GM10266 (cell line): Measurements from ENCODE around the gene THSD4.

ENCODE experiments used
- DNase-seq: peaks from one replicate; pipeline ENCODE4 v3.0.0; 2012; ENCODE audit errors: extremely low spot score
- CTCF ChIP-seq: IDR thresholded peaks from 2 replicates; pipeline ENCODE4 v1.5.1; 2012; ENCODE audit warnings: mild to moderate bottlenecking, low read depth; ENCODE audit not compliant: control insufficient read depth, insufficient read depth; ENCODE audit errors: missing control alignments

THSD4 gene

GRCh38 chr15:71329497-71330260, 214.4 kb downstream of the THSD4 start:
- TF ChIP-seq CTCF = no peak
- DNase-seq = no peak

DNA sequence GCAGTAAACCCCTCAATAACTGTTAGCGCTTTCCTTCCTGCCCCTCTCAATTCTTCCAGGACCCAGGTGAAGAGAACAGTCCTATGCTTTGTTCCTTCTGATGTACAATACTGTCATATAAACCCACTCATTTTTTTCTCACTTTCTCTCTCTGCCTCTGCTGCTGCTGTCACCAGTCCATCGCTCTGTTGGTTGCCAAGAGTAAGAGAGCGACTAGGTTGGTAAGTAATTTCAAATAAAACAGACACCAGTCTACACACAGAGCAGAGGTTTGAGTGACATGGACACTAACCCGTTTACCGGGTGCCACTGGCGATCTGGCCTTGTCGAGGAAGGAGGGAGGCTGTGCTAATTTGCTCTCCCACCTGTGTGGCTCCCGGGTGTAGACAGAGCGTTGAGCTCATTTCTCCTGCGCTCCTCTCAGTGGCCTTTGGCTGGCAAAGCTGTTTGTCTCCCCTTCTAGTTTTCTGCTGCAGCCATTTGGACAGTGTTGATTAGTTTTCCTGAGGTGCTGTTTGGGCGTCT, 215.4 kb downstream of the THSD4 start:
- no peak for DNase-seq

DNA sequence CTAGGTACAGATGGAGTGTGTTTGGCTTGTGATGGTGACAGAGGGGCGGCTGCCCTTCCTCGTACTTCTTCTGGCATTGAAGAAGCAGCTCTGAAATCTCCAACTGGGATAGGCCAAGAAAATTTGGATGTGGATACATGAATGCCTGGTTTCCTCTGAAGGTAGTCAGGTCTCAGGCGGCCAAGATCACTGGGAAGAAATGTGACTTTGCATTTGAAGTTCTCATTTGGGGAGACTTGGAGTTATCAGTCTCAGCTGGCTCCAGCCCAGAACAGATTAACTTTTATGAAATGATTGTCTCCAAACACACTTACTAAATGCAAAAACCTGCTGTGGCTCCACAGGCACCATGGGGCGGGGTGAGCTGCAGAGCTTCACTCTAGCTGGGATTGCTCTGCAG, 215.9 kb downstream of the THSD4 start:
- no peak for TF ChIP-seq CTCF
- no peak for DNase-seq

More for the DNA sequence above, 215.4 kb downstream of the THSD4 start:
- no peak for TF ChIP-seq CTCF

- no peak for DNase-seq
- no peak for TF ChIP-seq CTCF
Measured at GRCh38 chr15:71332431-71333004, 217.2 kb downstream of the THSD4 start.

- DNase-seq = no peak
- TF ChIP-seq CTCF = no peak
Measured at GRCh38 chr15:71333136-71333700, 217.9 kb downstream of the THSD4 start.

DNA sequence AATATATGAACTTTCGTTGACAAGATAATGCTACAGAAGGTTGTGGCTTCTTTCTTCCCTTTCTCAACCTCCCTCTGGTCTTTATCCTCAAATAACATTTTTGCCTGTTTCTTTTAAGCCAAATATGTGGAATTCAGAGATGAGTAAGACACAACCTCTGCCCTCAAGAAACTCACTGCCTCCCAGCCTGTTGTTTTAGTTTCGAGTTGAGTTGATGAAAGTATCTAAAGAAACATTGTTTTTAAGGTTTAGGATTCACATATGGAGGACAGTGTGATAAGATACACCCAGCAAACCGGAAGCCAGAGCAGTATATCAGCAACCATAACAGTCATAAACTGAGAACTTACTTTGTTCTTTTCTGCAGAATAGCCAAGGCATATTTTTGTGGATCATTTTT, 218.6 kb downstream of the THSD4 start:
- TF ChIP-seq CTCF = no peak
- DNase-seq = peak; percentile 8

DNA sequence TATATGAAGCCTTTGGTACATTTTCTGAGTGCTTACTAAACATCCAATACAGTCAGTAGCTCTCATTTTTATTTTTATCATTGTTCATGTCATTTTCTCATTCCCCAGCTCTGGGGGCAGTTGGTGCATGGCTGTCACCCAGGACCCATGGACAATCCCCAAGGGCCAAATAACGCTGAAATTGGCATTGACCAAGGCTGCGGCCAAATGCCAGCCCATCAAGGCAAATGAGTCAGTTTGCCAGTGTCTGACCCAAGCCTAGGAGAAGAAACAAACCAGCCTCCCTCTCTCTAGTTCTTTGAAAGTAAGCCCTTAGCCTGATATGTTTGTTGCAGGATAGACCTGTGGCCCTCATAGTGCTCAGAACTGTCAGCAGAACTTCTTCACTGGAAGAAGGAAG, 219.2 kb downstream of the THSD4 start:
- DNase-seq = no peak
- no peak for TF ChIP-seq CTCF
